ENCODE results near the gene PSMA6.

- TF ChIP-seq CTCF (CRISPR knock-in tag; IDR thresholded peaks at IDR 0.05) = no peak
- no peak for TF ChIP-seq KDM5A (IDR thresholded peaks at IDR 0.05; ENCODE audit: borderline replicate concordance, low read length)
- TF ChIP-seq ZNF639 (CRISPR knock-in tag; conservative IDR thresholded peaks at IDR 0.05) = no peak
Measured at GRCh38 chr14:35353409-35354172, 61.4 kb downstream of the PSMA6 start.
